Large intestine (tissue), 3 donors: ENCODE results near the gene GPHA2. TPM values are rescaled to one million over a fixed set of nuclear protein-coding genes. Genes with fewer than 3 reads are reported as not detected.

ENCODE experiments used
- DNase-seq, 2 donors: peaks; one replicate each; pipeline versions ENCODE4 v3.0.0 to v3.0.0-alpha.2; 2013
- H3K27ac ChIP-seq: one replicate; pipeline ENCODE4 v1.5.1; 2013; ENCODE audit warnings: low read length
- H3K27me3 ChIP-seq: 2 replicates; pipeline ENCODE4 v1.6.1; 2013; ENCODE audit warnings: low read length; ENCODE audit not compliant: control insufficient read depth, insufficient read depth
- H3K36me3 ChIP-seq: 2 replicates; pipeline ENCODE4 v1.6.1; 2013; ENCODE audit warnings: low read length; ENCODE audit not compliant: control insufficient read depth, insufficient read depth
- H3K4me1 ChIP-seq: one replicate; pipeline ENCODE4 v1.6.1; 2013; ENCODE audit warnings: low read length; ENCODE audit not compliant: control insufficient read depth, insufficient read depth
- H3K4me3 ChIP-seq: one replicate; pipeline ENCODE4 v1.5.1; 2013; ENCODE audit warnings: low read length
- H3K9me3 ChIP-seq: one replicate; pipeline ENCODE4 v1.6.1; 2013; ENCODE audit warnings: mild to moderate bottlenecking, low read depth, low read length, moderate library complexity; ENCODE audit not compliant: control insufficient read depth
- WGBS: methylation state at CpG from one replicate; pipeline ENCODE4 v1.1.5; 2013; ENCODE audit warnings: low lambda C conversion rate; ENCODE audit not compliant: insufficient coverage; 5-methylcytosine and 5-hydroxymethylcytosine counted together
- polyA plus RNA-seq: library from polyadenylated mRNA; unstranded; fragments of 120-200 nt; gene quantifications from one replicate; pipeline ENCODE4 v1.2.1, GENCODE V29; 2013

GPHA2 gene
- polyA plus RNA-seq, 1 donor: 0.24 TPM

GRCh38 chr11:64891880-64892279 lies 43.8 kb downstream of the GPHA2 start:
- WGBS: no CpG with 5 or more reads among the region's 5 CpGs
- no peak for DNase-seq
- Histone ChIP-seq H3K4me3 (peak overlapping the region; percentile 97), H3K4me1 (peaks cover 32% of the 10 kb centered on the region), H3K27me3 (no peaks in the 10 kb centered on the region), H3K27ac (peak overlapping the region; percentile 99), H3K36me3 (peaks cover 42% of the 10 kb centered on the region), H3K9me3 (no peaks in the 10 kb centered on the region)

- H3K4me3 ChIP-seq: peak overlapping the region; percentile 97
- H3K27ac ChIP-seq: peak overlapping the region; percentile 99
- no peaks in the 10 kb centered on the region for H3K27me3 ChIP-seq
- peaks cover 36% of the 10 kb centered on the region for H3K36me3 ChIP-seq
- H3K4me1 ChIP-seq: peaks cover 33% of the 10 kb centered on the region
- no CpG with 5 or more reads among the region's 25 CpGs for WGBS
- H3K9me3 ChIP-seq: no peaks in the 10 kb centered on the region
- DNase-seq: peak; percentile 93 to 96
Observed at GRCh38 chr11:64891215-64891848, 44.4 kb downstream of the GPHA2 start.

GRCh38 chr11:64890522-64890939 lies 45.2 kb downstream of the GPHA2 start:
- no peaks in the 10 kb centered on the region for H3K27me3 ChIP-seq
- H3K4me3 ChIP-seq: peak overlapping the region; percentile 97
- WGBS: no CpG with 5 or more reads among the region's 7 CpGs
- H3K27ac ChIP-seq: peak overlapping the region; percentile 99
- H3K9me3 ChIP-seq: no peaks in the 10 kb centered on the region
- peaks cover 30% of the 10 kb centered on the region for H3K36me3 ChIP-seq
- H3K4me1 ChIP-seq: peaks cover 39% of the 10 kb centered on the region
- peak in 1 of 2 donors; percentile 64 for DNase-seq

- peaks cover 39% of the 10 kb centered on the region for H3K4me1 ChIP-seq
- H3K27ac ChIP-seq: peak overlapping the region; percentile 99
- peak overlapping the region; percentile 97 for H3K4me3 ChIP-seq
- H3K36me3 ChIP-seq: peaks cover 27% of the 10 kb centered on the region
- peak; percentile 97 to 99 for DNase-seq
- H3K9me3 ChIP-seq: no peaks in the 10 kb centered on the region
- WGBS: no CpG with 5 or more reads among the region's 9 CpGs
- H3K27me3 ChIP-seq: no peaks in the 10 kb centered on the region
Observed at GRCh38 chr11:64888729-64889511, 46.8 kb downstream of the GPHA2 start.

- Histone ChIP-seq H3K4me3 (peak overlapping the region; percentile 14), H3K27ac (peak overlapping the region; percentile 99), H3K4me1 (peaks cover 37% of the 10 kb centered on the region), H3K36me3 (peaks cover 27% of the 10 kb centered on the region), H3K9me3 (no peaks in the 10 kb centered on the region), H3K27me3 (no peaks in the 10 kb centered on the region)
- no peak for DNase-seq
- WGBS: no CpG with 5 or more reads among the region's 8 CpGs
Observed at GRCh38 chr11:64888406-64888728, 47.3 kb downstream of the GPHA2 start.

GRCh38 chr11:64887757-64888405 lies 47.8 kb downstream of the GPHA2 start:
- H3K27ac ChIP-seq: peak overlapping the region; percentile 99
- peaks cover 26% of the 10 kb centered on the region for H3K36me3 ChIP-seq
- H3K4me3 ChIP-seq: peak overlapping the region; percentile 19
- H3K9me3 ChIP-seq: no peaks in the 10 kb centered on the region
- peaks cover 37% of the 10 kb centered on the region for H3K4me1 ChIP-seq
- WGBS: no CpG with 5 or more reads among the region's 34 CpGs
- H3K27me3 ChIP-seq: no peaks in the 10 kb centered on the region
- peak; percentile 89 to 95 for DNase-seq

GRCh38 chr11:64887234-64887756 lies 48.4 kb downstream of the GPHA2 start:
- H3K4me3 ChIP-seq: peak overlapping the region; percentile 19
- WGBS: no CpG with 5 or more reads among the region's 8 CpGs
- DNase-seq: no peak

GRCh38 chr11:64885367-64886286 lies 50.1 kb downstream of the GPHA2 start:
- no peak overlapping the region for H3K4me3 ChIP-seq
- H3K4me1 ChIP-seq: peaks cover 39% of the 10 kb centered on the region
- peak; percentile 92 to 95 for DNase-seq
- no peaks in the 10 kb centered on the region for H3K9me3 ChIP-seq
- 0% methylated on average over 1 of the region's 15 CpGs for WGBS
- peak overlapping the region; percentile 86 for H3K27ac ChIP-seq
- H3K27me3 ChIP-seq: no peaks in the 10 kb centered on the region
- H3K36me3 ChIP-seq: peaks cover 5% of the 10 kb centered on the region

More at GRCh38 chr11:64887234-64887756, 48.4 kb downstream of the GPHA2 start:
- Histone ChIP-seq H3K9me3 (no peaks in the 10 kb centered on the region), H3K27ac (peak overlapping the region; percentile 99), H3K4me1 (peaks cover 37% of the 10 kb centered on the region), H3K36me3 (peaks cover 20% of the 10 kb centered on the region), H3K27me3 (no peaks in the 10 kb centered on the region)
